Measurements from ENCODE around the gene GTF2H4. TPM values are rescaled to one million over a fixed set of nuclear protein-coding genes. Genes with fewer than 3 reads are reported as not detected.

GTF2H4 gene
- total RNA-seq, 1 experiment from 2014 or later, result 42.6 TPM

DNA sequence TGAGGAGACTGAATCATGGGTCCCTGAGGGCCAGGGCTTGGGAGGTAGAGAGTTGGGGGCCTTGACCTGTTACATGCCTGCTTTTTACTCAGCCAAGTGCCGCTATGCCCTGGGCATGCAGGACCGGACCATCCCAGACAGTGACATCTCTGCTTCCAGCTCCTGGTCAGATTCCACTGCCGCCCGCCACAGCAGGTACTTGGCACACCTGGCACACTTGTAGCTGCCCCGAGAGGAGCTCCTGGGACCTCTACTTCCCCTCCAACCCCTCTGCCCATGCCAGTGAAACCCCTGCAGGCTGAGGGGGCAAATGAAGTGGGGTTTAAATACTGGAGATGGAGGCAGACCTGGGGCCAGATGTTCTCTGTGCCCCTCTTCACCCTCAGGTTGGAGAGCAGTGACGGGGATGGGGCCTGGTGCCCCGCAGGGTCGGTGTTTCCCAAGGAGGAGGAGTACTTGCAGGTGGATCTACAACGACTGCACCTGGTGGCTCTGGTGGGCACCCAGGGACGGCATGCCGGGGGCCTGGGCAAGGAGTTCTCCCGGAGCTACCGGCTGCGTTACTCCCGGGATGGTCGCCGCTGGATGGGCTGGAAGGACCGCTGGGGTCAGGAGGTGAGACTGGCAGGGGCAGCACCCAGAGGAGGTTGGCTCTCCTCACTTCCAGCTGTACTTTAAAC, 19.1 kb upstream of the GTF2H4 start:
- Histone ChIP-seq H3K4me3 (ENCODE audit: low read depth, low read length, poor library complexity, severe bottlenecking) (no peak overlapping the region), H3K9me3 (ENCODE audit: low read depth, low read length, poor library complexity, severe bottlenecking) (no peaks in the 10 kb centered on the region), H3K27me3 (replicated peaks; ENCODE audit: insufficient read depth, low read depth, low read length, poor library complexity) (no peaks in the 10 kb centered on the region), H3K4me1 (ENCODE audit: insufficient read depth, low read length, poor library complexity, severe bottlenecking) (peaks cover 41% of the 10 kb centered on the region), H3K27ac (ENCODE audit: low read depth, low read length, poor library complexity, severe bottlenecking) (no peak overlapping the region), H3K36me3 (ENCODE audit: insufficient read depth, low read length, poor library complexity, severe bottlenecking) (peaks cover 13% of the 10 kb centered on the region)
- BruUV-seq (replicated peaks), result no TSS peak
- intact Hi-C loops (cut with micrococcal nuclease; ENCODE audit: unreplicated experiment), result loop anchor here (10.0 kb wide), 1 partner anchor 334 kb away; the partner anchor contains the start of genes GNL1 and PRR3
- CTCF ChIA-PET, result no interaction called here
- no peak for DNase-seq (ENCODE audit: low spot score)
- TF ChIP-seq, protein P1, sequence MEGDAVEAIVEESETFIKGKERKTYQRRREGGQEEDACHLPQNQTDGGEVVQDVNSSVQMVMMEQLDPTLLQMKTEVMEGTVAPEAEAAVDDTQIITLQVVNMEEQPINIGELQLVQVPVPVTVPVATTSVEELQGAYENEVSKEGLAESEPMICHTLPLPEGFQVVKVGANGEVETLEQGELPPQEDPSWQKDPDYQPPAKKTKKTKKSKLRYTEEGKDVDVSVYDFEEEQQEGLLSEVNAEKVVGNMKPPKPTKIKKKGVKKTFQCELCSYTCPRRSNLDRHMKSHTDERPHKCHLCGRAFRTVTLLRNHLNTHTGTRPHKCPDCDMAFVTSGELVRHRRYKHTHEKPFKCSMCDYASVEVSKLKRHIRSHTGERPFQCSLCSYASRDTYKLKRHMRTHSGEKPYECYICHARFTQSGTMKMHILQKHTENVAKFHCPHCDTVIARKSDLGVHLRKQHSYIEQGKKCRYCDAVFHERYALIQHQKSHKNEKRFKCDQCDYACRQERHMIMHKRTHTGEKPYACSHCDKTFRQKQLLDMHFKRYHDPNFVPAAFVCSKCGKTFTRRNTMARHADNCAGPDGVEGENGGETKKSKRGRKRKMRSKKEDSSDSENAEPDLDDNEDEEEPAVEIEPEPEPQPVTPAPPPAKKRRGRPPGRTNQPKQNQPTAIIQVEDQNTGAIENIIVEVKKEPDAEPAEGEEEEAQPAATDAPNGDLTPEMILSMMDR (conservative IDR thresholded peaks at IDR 0.05; ENCODE audit: low read depth, low read length), result no peak
- TF ChIP-seq EZH2 (IDR thresholded peaks at IDR 0.05; ENCODE audit: borderline replicate concordance, low read depth, low read length, poor library complexity, severe bottlenecking), result no peak
- POLR2A ChIA-PET (ENCODE audit: low non-redundant PET), result interaction anchor here (0.5 kb wide), 1 partner anchor 49 kb away, joined by 4 read pairs; no protein-coding TSS in a partner anchor

DNA sequence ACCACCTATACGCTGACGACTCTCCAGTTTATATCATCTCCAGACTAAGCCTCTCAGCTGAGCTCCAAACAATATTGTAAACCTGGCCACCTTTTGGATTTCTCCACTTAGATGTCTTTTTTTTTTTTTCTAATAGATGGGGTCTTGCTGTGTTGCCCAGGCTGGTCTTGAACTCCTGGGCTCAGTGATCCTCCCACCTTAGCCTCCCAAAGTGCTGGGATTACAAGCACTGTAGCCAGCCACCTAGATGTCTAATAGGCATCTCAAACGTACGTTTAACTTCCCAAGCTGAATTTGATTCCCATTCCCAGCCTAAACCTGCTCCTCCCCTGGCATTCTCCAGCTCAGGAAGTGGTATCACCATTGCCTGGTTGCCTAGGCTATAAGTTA, 18.5 kb upstream of the GTF2H4 start:
- Histone ChIP-seq H3K36me3 (ENCODE audit: insufficient read depth, low read length, poor library complexity, severe bottlenecking) (peaks cover 13% of the 10 kb centered on the region), H3K27ac (ENCODE audit: low read depth, low read length, poor library complexity, severe bottlenecking) (no peak overlapping the region), H3K9me3 (ENCODE audit: low read depth, low read length, poor library complexity, severe bottlenecking) (no peaks in the 10 kb centered on the region), H3K4me3 (ENCODE audit: low read depth, low read length, poor library complexity, severe bottlenecking) (no peak overlapping the region), H3K4me1 (ENCODE audit: insufficient read depth, low read length, poor library complexity, severe bottlenecking) (peaks cover 40% of the 10 kb centered on the region), H3K27me3 (replicated peaks; ENCODE audit: insufficient read depth, low read depth, low read length, poor library complexity) (no peaks in the 10 kb centered on the region)
- BruUV-seq (replicated peaks), result no TSS peak
- CTCF ChIA-PET, result no interaction called here
- TF ChIP-seq, protein P1 (conservative IDR thresholded peaks at IDR 0.05; ENCODE audit: low read depth, low read length), result no peak
- no peak for TF ChIP-seq EZH2 (IDR thresholded peaks at IDR 0.05; ENCODE audit: borderline replicate concordance, low read depth, low read length, poor library complexity, severe bottlenecking)
- intact Hi-C loops (cut with micrococcal nuclease; ENCODE audit: unreplicated experiment), result loop anchor here (10.0 kb wide), 1 partner anchor 335 kb away; the partner anchor contains the start of genes GNL1 and PRR3
- no peak for DNase-seq (ENCODE audit: low spot score)
- POLR2A ChIA-PET (ENCODE audit: low non-redundant PET), result no interaction called here

DNA sequence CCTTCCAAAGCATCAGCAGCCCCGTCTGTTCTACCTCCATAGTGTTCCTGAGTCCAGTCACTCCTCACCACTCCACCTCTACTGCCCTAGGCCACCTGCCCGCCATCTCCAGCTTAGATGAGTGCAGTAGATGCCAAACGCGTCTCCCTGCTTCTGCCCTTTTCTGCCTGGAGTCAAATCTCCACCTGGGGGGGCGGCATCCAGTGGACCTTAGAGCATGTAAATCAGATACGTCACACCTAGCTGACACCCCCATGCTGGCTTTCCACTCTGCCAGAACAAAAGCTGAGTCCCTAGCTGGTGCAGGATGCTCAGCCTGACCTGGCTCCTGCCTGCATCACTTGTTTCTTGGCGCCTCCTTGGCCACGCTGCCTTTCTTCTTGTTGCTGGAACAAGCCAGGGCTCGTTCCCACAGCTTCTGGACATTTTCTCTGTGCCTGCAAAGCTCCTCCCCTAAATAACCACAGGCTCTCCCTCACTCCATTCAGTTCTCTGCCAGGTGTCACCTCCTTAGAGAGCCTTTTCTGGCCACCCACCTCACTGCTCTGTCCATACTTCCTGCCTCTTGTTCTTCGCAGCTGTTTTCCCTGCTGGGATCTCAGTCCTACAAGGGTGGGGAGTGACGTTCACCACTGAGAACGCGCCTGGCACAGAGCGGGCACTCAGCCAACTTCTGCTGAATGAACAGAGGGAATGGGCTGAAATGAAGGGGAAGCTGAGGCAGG, 17.9 kb upstream of the GTF2H4 start:
- POLR2A ChIA-PET (ENCODE audit: low non-redundant PET), result interaction anchor here (0.6 kb wide), 1 partner anchor 16 kb away, joined by 5 read pairs; no protein-coding TSS in a partner anchor
- Histone ChIP-seq H3K4me1 (ENCODE audit: insufficient read depth, low read length, poor library complexity, severe bottlenecking) (peaks cover 40% of the 10 kb centered on the region), H3K36me3 (ENCODE audit: insufficient read depth, low read length, poor library complexity, severe bottlenecking) (peaks cover 13% of the 10 kb centered on the region), H3K9me3 (ENCODE audit: low read depth, low read length, poor library complexity, severe bottlenecking) (no peaks in the 10 kb centered on the region), H3K27ac (ENCODE audit: low read depth, low read length, poor library complexity, severe bottlenecking) (no peak overlapping the region), H3K4me3 (ENCODE audit: low read depth, low read length, poor library complexity, severe bottlenecking) (no peak overlapping the region), H3K27me3 (replicated peaks; ENCODE audit: insufficient read depth, low read depth, low read length, poor library complexity) (no peaks in the 10 kb centered on the region)
- no TSS peak for BruUV-seq (replicated peaks)
- intact Hi-C loops (cut with micrococcal nuclease; ENCODE audit: unreplicated experiment), result loop anchor here (10.0 kb wide), 1 partner anchor 335 kb away; the partner anchor contains the start of genes GNL1 and PRR3
- DNase-seq (ENCODE audit: low spot score), result no peak
- TF ChIP-seq, protein P1 (conservative IDR thresholded peaks at IDR 0.05; ENCODE audit: low read depth, low read length), result no peak
- TF ChIP-seq EZH2 (IDR thresholded peaks at IDR 0.05; ENCODE audit: borderline replicate concordance, low read depth, low read length, poor library complexity, severe bottlenecking), result no peak
- CTCF ChIA-PET, result no interaction called here
